Fibroblast of skin of right quadriceps (primary cell): ENCODE data around the gene SLC35F6.
A peak's percentile ranks its signal among the peaks of the same experiment; 100 is the strongest.
"Not testable (repeated sequence)": the region's sequence is repeated elsewhere in the genome, so short reads cannot be mapped to it uniquely, and the experiment has no call there.

ENCODE experiments used
- DNase-seq: peaks from one replicate; pipeline ENCODE4 v3.0.0-alpha.2; 2013

The SLC35F6 gene

GRCh38 chr2:26731714-26732113 lies 32.4 kb upstream of the SLC35F6 start:
- DNase-seq: no peak

DNA sequence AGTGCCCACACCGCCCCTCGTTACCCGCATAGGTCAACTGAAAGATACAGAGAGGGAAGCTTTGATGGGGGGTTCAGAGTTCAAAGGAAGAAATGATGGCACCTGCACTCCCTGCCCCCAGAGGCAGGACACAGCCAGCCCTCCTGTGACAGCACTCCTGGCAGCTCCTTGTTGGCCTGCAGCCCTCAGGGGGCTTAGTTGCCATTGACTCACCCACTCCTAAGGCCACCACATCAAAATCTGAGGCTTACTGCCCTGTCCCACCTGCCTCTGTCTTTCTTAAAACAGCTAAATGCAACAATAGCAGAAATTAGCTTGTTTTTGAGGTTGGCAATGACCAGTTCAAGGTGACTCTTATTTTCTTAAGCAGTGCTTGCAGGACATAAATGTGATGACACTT lies 31.6 kb upstream of the SLC35F6 start:
- no peak for DNase-seq

DNA sequence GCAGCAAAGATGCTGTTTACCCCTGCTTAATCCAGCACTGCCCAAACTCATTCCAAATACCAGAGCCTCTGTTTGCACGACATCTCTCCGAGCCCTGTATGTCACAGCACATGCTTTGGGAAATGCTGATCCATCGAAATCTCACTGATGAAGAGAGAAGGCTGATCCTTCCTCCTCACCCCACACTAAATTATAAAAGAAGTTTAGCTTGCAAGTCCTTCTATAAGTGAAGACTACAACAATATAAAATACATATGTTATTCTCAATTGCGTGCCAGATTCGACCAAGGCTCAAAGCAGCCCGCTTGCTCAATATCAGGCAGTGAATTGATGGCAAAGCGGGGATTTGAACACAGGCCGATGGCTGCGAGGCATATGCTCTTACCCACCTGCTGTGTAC lies 30.7 kb upstream of the SLC35F6 start:
- no peak for DNase-seq

DNA sequence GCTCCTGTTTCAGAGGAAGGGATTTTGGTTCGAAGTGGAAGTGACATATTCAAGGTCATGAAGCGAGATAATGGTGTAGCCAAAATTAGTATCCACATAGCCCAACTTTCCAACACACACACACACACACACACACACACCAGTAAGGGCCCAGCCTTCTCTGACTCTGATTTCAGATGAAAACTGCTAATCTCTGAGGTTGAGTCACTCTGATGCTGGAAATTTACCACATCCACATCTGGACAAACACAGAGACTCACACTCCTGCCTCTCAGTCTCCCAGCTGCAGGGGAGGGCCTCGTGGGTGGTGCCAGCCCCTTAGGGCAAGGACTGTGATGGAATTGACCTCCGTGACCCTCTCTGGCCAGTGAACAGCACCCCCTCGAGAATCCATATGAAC lies 29.0 kb upstream of the SLC35F6 start:
- peak; percentile 84 for DNase-seq

- DNase-seq: no peak
Measured at GRCh38 chr2:26735883-26736588, 28.0 kb upstream of the SLC35F6 start.

DNA sequence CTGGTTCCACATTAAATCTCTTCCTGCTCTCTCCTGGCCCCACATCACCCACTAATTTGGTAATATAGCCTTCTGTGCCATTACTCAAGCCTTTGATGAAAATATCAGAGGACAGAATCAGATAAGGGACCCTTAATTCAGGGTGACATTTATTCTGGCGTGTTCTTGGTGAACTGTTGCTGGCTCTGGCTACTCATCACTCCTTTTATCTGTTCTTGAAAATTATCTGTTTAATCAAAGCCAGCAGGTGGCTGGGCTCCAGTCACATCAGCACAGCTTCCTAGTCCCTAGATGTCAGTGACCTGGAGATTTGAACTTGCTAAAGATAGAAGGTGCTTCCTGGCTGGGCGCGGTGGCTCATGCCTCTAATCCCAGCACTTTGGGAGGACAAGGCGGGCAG lies 26.9 kb upstream of the SLC35F6 start:
- DNase-seq: no peak

GRCh38 chr2:26738481-26738880 lies 25.6 kb upstream of the SLC35F6 start:
- DNase-seq: no peak

DNA sequence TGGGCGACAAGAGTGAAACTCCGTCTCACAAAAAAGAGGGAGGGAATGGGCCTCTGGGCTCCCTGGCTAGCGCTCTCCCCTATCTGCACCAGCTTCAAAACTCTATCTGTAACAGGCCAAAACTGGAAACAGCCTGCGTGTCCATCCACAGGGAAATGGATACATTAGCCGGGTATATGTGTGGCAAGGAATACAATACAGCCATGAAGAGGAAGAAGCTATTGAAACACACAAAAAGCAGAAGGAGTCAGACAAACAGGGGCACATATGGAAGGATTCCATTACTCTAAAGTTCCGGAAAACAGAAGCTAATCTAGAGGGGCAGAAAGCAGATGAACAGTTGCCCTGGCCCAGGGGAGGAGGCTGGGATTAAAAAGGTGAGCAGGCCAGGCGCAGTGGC lies 24.6 kb upstream of the SLC35F6 start:
- no peak for DNase-seq

GRCh38 chr2:26740346-26740745 lies 23.7 kb upstream of the SLC35F6 start:
- DNase-seq: no peak

GRCh38 chr2:26740890-26741302 lies 23.2 kb upstream of the SLC35F6 start:
- DNase-seq: no peak

- DNase-seq: no peak
Measured at GRCh38 chr2:26742048-26742770, 21.9 kb upstream of the SLC35F6 start.

GRCh38 chr2:26743852-26744251 lies 20.2 kb upstream of the SLC35F6 start:
- DNase-seq: no peak

DNA sequence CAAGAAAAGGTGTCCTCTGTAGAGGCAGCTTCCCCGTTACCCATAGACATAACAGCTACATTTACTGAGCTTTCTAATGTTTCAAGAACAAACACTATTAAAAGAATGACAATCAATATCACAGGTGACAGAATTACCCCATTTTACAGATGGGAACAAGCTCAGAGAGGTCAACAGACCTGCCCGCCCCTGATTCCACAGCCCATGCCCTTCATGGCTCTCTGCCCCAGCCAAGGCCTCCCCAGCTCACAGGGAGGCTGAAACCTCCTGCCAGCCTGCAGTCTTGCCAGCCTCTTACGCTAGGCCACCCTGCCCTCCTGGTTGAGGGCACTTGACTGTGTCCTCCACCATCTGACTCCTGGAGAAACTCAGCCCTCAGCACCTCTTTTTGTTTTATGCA lies 19.1 kb upstream of the SLC35F6 start:
- DNase-seq: no peak

GRCh38 chr2:26745609-26746327 lies 18.3 kb upstream of the SLC35F6 start:
- peak; percentile 68 for DNase-seq

DNA sequence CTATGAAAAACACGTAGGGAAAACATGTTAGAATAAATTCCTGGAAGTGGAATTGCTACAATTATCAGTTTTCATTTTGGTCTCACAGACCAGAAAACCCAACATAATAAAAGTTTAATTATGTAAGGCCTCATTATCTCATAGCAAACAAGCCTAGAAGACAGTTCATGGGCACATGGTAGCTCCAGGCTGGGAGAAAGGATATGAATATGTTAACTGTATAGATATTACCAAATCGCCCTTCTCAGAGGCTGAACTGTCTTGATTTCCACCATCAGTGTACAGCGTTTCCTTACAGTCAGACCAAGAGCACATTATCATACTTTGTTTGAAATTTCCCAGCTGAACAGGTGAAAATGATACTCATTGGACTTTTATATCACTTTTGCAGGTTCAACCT lies 17.1 kb upstream of the SLC35F6 start:
- no peak for DNase-seq

GRCh38 chr2:26749787-26750420 lies 14.2 kb upstream of the SLC35F6 start:
- peak; percentile 64 for DNase-seq

DNA sequence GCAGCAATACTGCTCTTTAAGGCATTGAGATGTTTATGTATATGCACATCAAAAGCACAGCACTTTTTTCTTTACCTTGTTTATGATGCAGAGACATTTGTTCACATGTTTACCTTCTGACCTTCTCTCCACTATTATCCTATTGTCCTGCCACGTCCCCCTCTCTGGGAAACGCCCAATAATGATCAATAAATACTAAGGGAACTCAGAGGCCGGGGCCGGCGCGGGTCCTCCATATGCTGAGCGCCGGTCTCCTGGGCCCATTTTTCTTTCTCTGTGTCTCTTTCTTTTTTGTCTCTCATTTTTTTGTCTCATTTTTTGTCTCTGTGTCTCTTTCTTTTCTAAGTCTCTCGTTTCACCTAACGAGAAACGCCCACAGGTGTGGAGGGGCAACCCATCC lies 13.6 kb upstream of the SLC35F6 start:
- not testable (repeated sequence) for DNase-seq

DNA sequence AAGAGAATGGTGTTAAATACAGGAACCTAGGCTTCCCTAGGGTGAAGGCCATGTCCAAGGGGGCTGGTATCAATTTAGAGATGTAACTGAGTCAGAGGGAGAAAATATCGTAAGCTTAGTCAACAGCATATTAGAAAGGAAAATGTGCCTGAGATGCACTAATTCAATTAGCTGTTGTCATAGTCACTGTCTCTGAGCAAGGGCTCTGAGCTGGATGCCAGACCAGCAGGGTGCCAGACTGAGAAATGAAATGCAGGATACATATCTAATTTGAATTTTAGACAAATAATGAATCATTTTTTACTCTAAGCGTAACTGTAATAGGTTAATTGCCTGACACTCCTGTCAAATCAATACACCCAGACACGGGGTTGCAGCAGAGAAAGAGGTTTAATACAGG lies 11.4 kb upstream of the SLC35F6 start:
- peak; percentile 76 for DNase-seq

GRCh38 chr2:26754539-26754938 lies 9.5 kb upstream of the SLC35F6 start:
- no peak for DNase-seq

- no peak for DNase-seq
Measured at GRCh38 chr2:26754972-26755670, 9.0 kb upstream of the SLC35F6 start.

DNA sequence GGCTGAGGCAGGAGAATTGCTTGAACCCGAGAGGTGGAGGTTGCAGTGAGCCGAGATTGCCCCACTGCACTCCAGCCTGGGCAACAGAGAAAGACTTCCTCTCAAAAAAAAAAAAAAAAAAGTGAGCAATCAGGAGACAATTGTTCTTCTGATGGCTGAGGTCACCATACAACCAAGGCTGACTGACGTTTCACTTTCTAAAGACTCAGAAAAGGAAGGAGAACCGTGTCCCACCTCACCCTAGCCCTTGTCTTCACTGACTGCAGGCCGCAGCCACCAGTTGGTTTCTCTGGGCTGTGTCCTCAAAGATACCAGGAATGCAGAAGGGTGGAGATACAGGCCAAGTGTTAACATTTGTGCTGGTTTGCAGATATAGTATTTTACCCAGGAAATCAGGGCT lies 7.7 kb upstream of the SLC35F6 start:
- DNase-seq: no peak

- peak; percentile 99 for DNase-seq
Measured at GRCh38 chr2:26757873-26758789, 6.0 kb upstream of the SLC35F6 start.
